IMR-90 (cell line): ENCODE results near the gene ZNF287. TPM values are rescaled to one million over a fixed set of nuclear protein-coding genes. Genes with fewer than 3 reads are reported as not detected.

ENCODE experiments used
- polyA plus RNA-seq, 3 experiments: library from polyadenylated mRNA; depleted of rRNA; stranded (reverse); fragments of >200 nt; gene quantifications; 2 replicates each; pipeline ENCODE4 v1.2.3, GENCODE V29; 2012; ENCODE audit warnings: low replicate concordance in 1 of 3
- total RNA-seq: library from RNA; depleted of rRNA; stranded (reverse); fragments of >200 nt; gene quantifications from 2 replicates; pipeline ENCODE4 v1.2.3, GENCODE V29; 2012; rRNA removed

Gene ZNF287
- total and polyA plus RNA-seq, 2 of the 4 experiments (the other 2 are of a cell fraction): 5.3 to 7.0 TPM

Other genes with a start within 250 kb of the ZNF287 start
- gene CENPV, start 215.7 kb downstream of the ZNF287 start, total RNA-seq: 35.3 and 38.6 TPM in 2 replicates
- 49.8 and 52.2 TPM in 2 replicates for gene CENPV, start 215.7 kb downstream of the ZNF287 start, polyA plus RNA-seq (2012; rRNA removed)
- 3,383 and 4,283 TPM in 2 replicates for gene UBB, start 188.1 kb downstream of the ZNF287 start, total RNA-seq
- gene UBB, start 188.1 kb downstream of the ZNF287 start, polyA plus RNA-seq (2012; rRNA removed): 2,561 and 3,167 TPM in 2 replicates
- gene TRPV2, start 153.6 kb downstream of the ZNF287 start, total RNA-seq: 27.2 and 30.8 TPM in 2 replicates
- 32.8 and 36.4 TPM in 2 replicates for gene TRPV2, start 153.6 kb downstream of the ZNF287 start, polyA plus RNA-seq (2012; rRNA removed)
- gene LRRC75A, start 77.0 kb downstream of the ZNF287 start, total RNA-seq: 0.56 and 0.72 TPM in 2 replicates
- gene LRRC75A, start 77.0 kb downstream of the ZNF287 start, polyA plus RNA-seq (2012; rRNA removed): 0.89 and 1.0 TPM in 2 replicates
- 3.8 and 4.2 TPM in 2 replicates for gene ZNF624, start 84.6 kb upstream of the ZNF287 start, total RNA-seq
- gene ZNF624, start 84.6 kb upstream of the ZNF287 start, polyA plus RNA-seq (2012; rRNA removed): 0.55 and 0.80 TPM in 2 replicates
- 1.4 and 3.6 TPM in 2 replicates for gene CCDC144A, start 121.0 kb upstream of the ZNF287 start, total RNA-seq
- 0.49 and 0.51 TPM in 2 replicates for gene CCDC144A, start 121.0 kb upstream of the ZNF287 start, polyA plus RNA-seq (2012; rRNA removed)